ENCODE results near the gene TRMT1. TPM values are rescaled to one million over a fixed set of nuclear protein-coding genes. Genes with fewer than 3 reads are reported as not detected.

The TRMT1 gene
- total RNA-seq, 1 experiment from 2014 or later, result 106 TPM

- ATAC-seq (no peak), DNase-seq (ENCODE audit: low spot score) (no peak)
- Mint-ChIP-seq H3K27ac (peak overlapping the region; percentile 15), H3K27me3 (ENCODE audit: low read depth) (no peaks in the 10 kb centered on the region), H3K4me3 (no peak overlapping the region), H3K9me3 (no peaks in the 10 kb centered on the region), H3K4me1 (no peaks in the 10 kb centered on the region), H3K36me3 (peaks cover 26% of the 10 kb centered on the region)
- ChIA-PET CTCF (interaction anchor here (0.5 to 2.1 kb wide), 4 partner anchors 15 to 1519 kb away, joined by 3 to 7 read pairs (median 4); no protein-coding TSS in a partner anchor), POLR2A (interaction anchor here (0.6 to 2.0 kb wide), 3 partner anchors 15 to 121 kb away, joined by 3 to 5 read pairs (median 3); partner anchors contain the start of genes IER2, NACC1 and STX10)
- TF ChIP-seq CREM (CRISPR knock-in tag; IDR thresholded peaks at IDR 0.05) (no peak), PRDM15 (CRISPR knock-in tag; IDR thresholded peaks at IDR 0.05) (0 out of 2 replicates have a peak, but pooled peaks have one; percentile 41)
Observed at GRCh38 chr19:13132471-13133180, 16.1 kb upstream of the TRMT1 start.

GRCh38 chr19:13130886-13131490, 14.4 kb upstream of the TRMT1 start:
- Mint-ChIP-seq H3K4me1 (no peaks in the 10 kb centered on the region), H3K4me3 (no peak overlapping the region), H3K36me3 (peaks cover 15% of the 10 kb centered on the region), H3K9me3 (no peaks in the 10 kb centered on the region), H3K27me3 (ENCODE audit: low read depth) (no peaks in the 10 kb centered on the region), H3K27ac (no peak overlapping the region)
- DNase-seq (ENCODE audit: low spot score) (no peak), ATAC-seq (no peak)
- CTCF ChIA-PET, result interaction anchor here (1.0 kb wide), 1 partner anchor 71 kb away, joined by 3 read pairs; no protein-coding TSS in a partner anchor
- no peak for TF ChIP-seq ERG (CRISPR knock-in tag; IDR thresholded peaks at IDR 0.05)
- TF ChIP-seq AR (CRISPR knock-in tag; IDR thresholded peaks at IDR 0.05), result peak; percentile 32; the same call in 1 of the 2 replicates
- POLR2A ChIA-PET, result no interaction called here

GRCh38 chr19:13129384-13129783, 12.8 kb upstream of the TRMT1 start:
- ChIA-PET CTCF (interaction anchor here (0.5 to 2.5 kb wide), 5 partner anchors 10 to 152 kb away, joined by 3 to 8 read pairs (median 3); no protein-coding TSS in a partner anchor), POLR2A (no interaction called here)
- no peaks in the 10 kb centered on the region for H3K27me3 Mint-ChIP-seq (ENCODE audit: low read depth)
- H3K4me1 Mint-ChIP-seq, result no peaks in the 10 kb centered on the region
- no peak overlapping the region for H3K4me3 Mint-ChIP-seq
- ATAC-seq, result no peak
- H3K36me3 Mint-ChIP-seq, result peaks cover 5% of the 10 kb centered on the region
- TF ChIP-seq USF2 (CRISPR knock-in tag; IDR thresholded peaks at IDR 0.05) (no peak), ZNF532 (CRISPR knock-in tag; IDR thresholded peaks at IDR 0.05; ENCODE audit: borderline replicate concordance) (no peak)
- DNase-seq (ENCODE audit: low spot score), result no peak
- H3K9me3 Mint-ChIP-seq, result no peaks in the 10 kb centered on the region
- H3K27ac Mint-ChIP-seq, result no peak overlapping the region

Data from WTC11 (cell line).